NCI-H1048 (cell line): ENCODE results near the gene POLG2.
A peak's percentile ranks its signal among the peaks of the same experiment; 100 is the strongest.

Source experiments
- DNase-seq: peaks from one replicate; lab custom pipeline; 2025; lab: John Stamatoyannopoulos, UW

Gene POLG2

GRCh38 chr17:64496786-64497564 lies at the start of gene POLG2:
POLG2 (minus strand) TSS chr17:64497054; CDS start chr17:64496968, 86 bp downstream.
- DNase-seq = peak; percentile 82

DNA sequence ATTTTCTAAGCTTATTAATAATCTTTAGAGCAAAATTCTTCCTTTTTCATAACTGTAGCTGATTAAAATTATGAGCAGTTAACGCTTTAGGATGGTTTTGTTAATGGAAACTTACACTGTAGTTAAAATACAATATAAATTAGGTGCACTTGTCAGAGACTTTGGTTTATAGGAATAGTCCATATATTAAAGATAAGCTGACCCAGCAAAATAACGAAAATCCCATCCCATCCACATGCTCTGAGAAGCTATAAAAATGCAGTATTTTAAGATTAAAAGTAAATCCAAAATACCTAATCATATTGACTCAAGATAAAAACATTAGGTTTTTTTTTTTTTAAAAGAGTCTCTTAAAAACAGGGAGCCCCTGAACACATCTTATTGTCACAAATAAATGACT lies 47.9 kb upstream of the POLG2 start:
- DNase-seq = no peak

DNA sequence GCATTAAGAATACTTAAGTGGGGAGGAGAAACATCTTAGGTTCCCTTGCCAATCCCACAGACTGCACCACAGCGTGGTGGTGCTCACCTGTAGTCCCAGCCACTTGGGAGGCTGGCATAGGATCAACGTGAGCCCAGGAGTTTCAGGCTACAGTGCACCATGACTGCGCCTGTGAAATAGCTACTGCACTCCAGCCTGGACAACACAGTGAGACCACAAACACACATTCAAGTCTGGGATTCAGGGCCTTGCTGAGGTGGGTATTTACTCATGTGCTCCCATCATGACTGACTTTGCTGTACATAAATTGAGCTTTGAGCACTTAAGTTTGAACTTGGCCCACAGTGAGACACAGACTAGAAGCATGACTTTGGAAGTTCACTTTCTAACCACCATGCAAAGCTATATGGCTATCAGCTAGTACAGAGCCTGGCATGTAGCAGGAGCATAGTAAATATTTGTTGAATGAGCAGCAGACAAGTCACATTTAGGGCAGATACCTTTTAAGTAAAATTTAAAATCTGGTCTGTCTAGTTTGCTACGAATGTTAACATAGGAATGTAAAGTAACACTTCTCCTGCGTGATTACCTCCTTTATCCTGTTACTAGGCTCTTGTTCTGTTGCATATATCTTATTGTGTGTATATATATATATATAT lies 43.4 kb upstream of the POLG2 start:
- DNase-seq = no peak

GRCh38 chr17:64538508-64539130 lies 41.8 kb upstream of the POLG2 start:
- no peak for DNase-seq

- no peak for DNase-seq
Observed at GRCh38 chr17:64537488-64537887, 40.6 kb upstream of the POLG2 start.

DNA sequence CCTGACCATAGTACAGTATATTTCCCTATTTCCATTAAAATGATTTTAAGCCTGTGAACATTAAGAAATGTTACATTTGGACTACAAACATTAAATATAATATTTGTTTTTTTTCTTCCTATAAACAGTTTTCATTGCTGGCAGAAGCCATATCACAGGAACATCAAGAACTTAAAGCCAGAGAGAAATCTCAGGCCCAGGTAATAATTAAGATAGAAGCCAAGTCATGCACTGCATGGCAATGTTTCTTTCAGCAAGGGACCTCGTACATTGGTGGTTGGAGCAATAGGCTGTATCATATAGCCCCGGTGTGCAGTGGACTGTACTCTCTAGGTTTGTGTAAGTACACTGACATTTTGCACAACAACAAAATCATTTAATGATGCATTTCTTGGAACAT lies 40.1 kb upstream of the POLG2 start:
- no peak for DNase-seq

GRCh38 chr17:64535357-64535756 lies 38.5 kb upstream of the POLG2 start:
- DNase-seq = no peak

DNA sequence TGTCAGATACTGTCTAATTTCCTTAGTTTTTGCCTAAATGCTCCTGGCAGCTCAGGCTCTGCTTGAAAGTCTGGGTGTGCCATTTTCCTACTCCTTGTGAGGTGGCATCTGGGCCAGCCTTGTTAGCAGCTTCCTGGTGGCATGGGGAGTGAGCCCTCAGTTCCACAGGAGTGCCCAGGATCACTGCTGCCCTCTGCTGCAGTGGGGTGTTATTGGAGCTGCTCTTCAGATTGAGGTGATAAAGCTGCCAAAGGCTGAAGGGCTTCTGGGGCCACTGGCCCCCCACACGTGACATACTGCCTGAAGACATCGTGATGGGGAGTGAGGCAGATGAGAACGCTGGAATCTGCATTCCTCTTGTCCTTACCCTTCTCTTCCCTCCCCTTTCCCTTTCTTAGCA lies 37.3 kb upstream of the POLG2 start:
- no peak for DNase-seq

DNA sequence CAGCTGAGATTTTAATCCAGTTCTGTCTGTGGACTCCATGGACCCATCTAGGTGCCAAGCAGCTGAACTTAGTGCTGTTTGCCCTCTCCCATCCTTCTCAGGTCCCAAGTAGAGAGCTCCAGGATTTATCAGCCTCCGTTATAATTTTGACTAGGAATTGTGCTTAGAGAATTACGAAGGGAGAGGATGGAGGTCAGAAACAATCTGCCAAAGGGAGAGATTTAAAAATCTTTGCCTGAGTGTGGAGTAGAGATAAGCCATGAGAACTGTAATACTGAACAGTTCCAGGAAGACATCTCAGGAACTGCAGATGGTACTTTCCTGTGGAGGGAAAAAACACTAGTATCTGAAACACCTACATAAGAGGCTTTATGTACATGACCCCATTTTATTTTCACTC lies 36.9 kb upstream of the POLG2 start:
- no peak for DNase-seq

DNA sequence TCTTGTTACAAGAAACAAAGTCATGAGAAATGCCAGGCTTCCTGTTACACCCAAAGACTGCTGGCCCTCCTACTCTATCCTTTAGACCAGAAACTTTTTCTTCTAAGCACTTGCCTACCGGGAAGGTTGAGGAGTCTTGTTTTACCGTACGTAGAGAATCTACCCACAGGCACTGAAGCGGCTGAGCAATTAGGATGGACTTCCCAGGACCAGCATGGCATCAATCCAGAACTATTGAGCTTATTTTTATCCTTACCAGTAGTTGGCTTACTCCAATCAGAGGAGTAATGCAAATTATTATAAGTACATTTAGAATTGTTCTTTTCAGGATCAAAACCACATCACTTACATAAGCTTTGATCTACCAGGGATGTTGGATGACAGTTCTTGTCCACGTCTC lies 35.6 kb upstream of the POLG2 start:
- no peak for DNase-seq

- DNase-seq = no peak
Observed at GRCh38 chr17:64531955-64532371, 35.1 kb upstream of the POLG2 start.

DNA sequence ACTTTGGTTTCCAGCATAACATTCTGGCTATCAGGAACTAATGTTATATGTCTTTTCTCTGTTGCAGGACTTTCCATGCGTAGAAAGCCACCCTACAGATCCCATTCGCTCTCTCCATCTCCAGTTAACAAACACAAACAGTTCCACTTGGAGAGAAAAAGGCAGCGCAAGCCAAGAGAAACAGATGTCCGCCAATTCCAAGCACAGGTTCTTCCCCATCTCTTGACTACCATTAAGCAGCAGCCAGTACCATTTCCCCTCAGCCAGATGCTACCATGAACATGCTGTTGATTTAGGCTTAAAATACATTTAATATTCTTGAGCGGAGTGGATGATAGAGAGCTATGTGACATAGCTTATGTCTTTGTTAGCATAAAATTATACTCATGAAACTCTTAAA lies 32.4 kb upstream of the POLG2 start:
- DNase-seq = no peak

DNA sequence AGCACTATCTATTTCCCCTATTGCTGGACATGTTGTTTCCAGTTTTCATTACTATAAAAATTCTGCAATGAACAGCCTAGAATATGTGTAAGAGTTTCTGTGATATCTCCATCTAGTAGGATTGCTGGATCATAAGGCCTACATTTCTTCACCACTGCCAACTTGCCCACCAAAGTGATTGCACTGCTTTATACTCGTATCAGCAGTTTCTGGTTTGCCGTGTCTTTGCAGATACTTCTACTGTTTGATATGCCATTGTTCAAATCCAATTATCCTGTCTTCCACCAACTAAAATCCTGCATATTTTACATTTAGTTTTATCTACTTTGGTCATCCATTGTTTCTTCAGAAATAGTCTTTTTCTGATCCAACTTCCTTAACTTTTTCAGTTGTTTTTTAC lies 31.1 kb upstream of the POLG2 start:
- no peak for DNase-seq

GRCh38 chr17:64520359-64520758 lies 23.5 kb upstream of the POLG2 start:
- no peak for DNase-seq

- no peak for DNase-seq
Observed at GRCh38 chr17:64519601-64520000, 22.7 kb upstream of the POLG2 start.

GRCh38 chr17:64515829-64516228 lies 19.0 kb upstream of the POLG2 start:
- DNase-seq = no peak

GRCh38 chr17:64515419-64515818 lies 18.6 kb upstream of the POLG2 start:
- no peak for DNase-seq

GRCh38 chr17:64509179-64509578 lies 12.3 kb upstream of the POLG2 start:
- DNase-seq = no peak

DNA sequence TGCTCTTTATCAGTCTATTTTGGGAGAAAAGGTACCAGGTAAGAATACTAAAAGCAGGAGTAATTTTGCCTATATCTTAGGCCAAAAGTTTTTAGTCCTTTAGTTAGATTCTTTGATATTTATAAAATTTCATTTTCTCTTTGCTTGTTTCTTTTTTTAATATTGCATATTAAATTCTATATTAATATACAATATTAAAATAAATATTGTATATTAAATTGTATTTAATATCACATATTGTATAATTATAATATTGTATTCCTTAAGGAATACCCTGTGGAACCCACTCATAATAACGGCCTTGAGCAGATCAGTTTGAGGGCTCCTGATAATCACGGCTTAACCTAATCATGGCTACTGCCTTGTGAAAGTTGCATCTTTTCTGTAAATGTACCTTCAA lies 11.8 kb upstream of the POLG2 start:
- DNase-seq = no peak

DNA sequence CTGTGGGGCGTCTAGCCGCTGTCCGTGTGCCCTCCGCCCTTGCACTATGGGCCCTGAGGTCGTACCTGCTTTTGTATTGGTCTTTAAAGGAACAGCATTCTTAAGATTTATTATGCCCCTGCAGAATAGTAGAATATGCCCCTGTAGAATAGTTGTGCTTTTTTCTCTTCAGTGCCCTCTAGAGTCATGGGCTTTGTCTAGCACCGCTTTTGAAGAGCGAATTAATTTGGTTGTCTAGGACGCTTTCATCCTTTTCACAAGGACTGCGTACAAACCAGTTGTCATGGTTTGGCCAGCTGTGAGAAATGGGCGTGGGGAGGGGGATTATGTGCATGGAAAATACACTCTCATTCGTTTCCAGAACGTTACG lies 10.5 kb upstream of the POLG2 start:
- peak; percentile 40 for DNase-seq

DNA sequence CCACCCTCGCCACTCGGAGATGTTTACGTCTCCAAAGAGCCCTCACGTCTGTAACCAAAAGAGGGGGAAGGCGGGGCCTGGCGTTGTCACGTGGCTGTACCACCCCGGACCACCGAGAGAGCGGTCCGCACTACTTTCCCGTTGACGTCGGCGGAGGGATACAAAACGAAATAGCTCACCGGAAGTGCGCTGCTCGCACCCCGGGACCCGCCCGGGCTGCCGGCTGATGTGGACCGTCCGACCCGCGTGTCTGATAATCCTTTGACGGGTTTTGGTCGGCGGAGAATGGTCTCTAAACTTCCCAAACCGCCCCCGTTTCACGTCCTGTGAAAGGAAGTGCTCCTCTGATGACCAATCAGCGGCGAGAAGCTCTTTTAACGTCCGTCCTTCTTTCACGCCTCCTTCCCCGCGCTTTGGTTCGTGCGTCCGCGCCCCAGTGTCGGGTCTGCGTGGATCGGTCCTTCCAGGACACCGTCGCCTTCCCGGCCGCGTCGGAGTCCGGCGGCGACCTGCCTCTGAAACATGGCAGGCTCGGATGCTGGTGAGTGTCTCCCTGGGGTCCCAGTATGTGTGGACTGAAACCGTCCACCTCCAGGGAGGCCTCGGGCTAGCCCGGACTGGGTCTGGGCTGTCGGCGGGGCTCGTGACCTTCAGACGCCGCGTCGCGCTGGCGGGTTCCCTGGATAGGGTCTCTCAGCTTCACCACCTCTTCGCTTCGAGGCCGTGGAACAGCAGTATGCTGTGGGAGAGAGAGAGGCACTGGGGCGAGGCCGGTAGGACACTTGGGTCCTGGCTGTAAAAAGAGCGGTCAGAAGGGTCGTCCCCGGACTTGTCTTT lies 9.9 kb upstream of the POLG2 start, which contains the start of gene CEP95:
CEP95 (plus strand) TSS at position 402 of the 837 bp plus-strand sequence; CDS start at position 523, 121 bp downstream.
- DNase-seq = peak; percentile 92

- peak; percentile 92 for DNase-seq
Observed at GRCh38 chr17:64506201-64506575, 9.3 kb upstream of the POLG2 start, which contains the start of gene DDX5. DDX5 (minus strand) TSS chr17:64506289; CDS start chr17:64506119, 170 bp downstream.
